ENCODE results near the gene GRID2.

GRID2 gene

GRCh38 chr4:93394545-93395081 is 1090.8 kb downstream of the GRID2 start:
- no peak for DNase-seq (ENCODE audit: low read depth, low spot score)

- DNase-seq (ENCODE audit: low read depth, low spot score) = no peak
These were observed 1092.5 kb downstream of the GRID2 start for GRCh38 chr4:93396272-93396671.

GRCh38 chr4:93403571-93403970 is 1099.8 kb downstream of the GRID2 start:
- no peak for DNase-seq (ENCODE audit: low read depth, low spot score)

- DNase-seq (ENCODE audit: low read depth, low spot score) = peak; percentile 1
These were observed 1103.9 kb downstream of the GRID2 start for GRCh38 chr4:93407493-93408275.

GRCh38 chr4:93409035-93409434 is 1105.3 kb downstream of the GRID2 start:
- peak; percentile 1 for DNase-seq (ENCODE audit: low read depth, low spot score)

GRCh38 chr4:93414041-93414550 is 1110.3 kb downstream of the GRID2 start:
- DNase-seq (ENCODE audit: low read depth, low spot score) = no peak

- no peak for DNase-seq (ENCODE audit: low read depth, low spot score)
These were observed 1112.8 kb downstream of the GRID2 start for GRCh38 chr4:93416344-93417128.

- DNase-seq (ENCODE audit: low read depth, low spot score) = no peak
These were observed 1127.6 kb downstream of the GRID2 start for GRCh38 chr4:93431371-93431770.

- no peak for DNase-seq (ENCODE audit: low read depth, low spot score)
These were observed 1130.1 kb downstream of the GRID2 start for GRCh38 chr4:93433840-93434239.

- no peak for DNase-seq (ENCODE audit: low read depth, low spot score)
These were observed 1132.3 kb downstream of the GRID2 start for GRCh38 chr4:93436000-93436626.

- no peak for DNase-seq (ENCODE audit: low read depth, low spot score)
These were observed 1134.2 kb downstream of the GRID2 start for GRCh38 chr4:93437991-93438390.

- DNase-seq (ENCODE audit: low read depth, low spot score) = no peak
These were observed 1141.1 kb downstream of the GRID2 start for GRCh38 chr4:93444860-93445259.

- DNase-seq (ENCODE audit: low read depth, low spot score) = no peak
These were observed 1142.3 kb downstream of the GRID2 start for GRCh38 chr4:93446038-93446437.

GRCh38 chr4:93448691-93449293 is 1145.0 kb downstream of the GRID2 start:
- DNase-seq (ENCODE audit: low read depth, low spot score) = no peak

GRCh38 chr4:93451954-93452353 is 1148.2 kb downstream of the GRID2 start:
- no peak for DNase-seq (ENCODE audit: low read depth, low spot score)

GRCh38 chr4:93461541-93461940 is 1157.8 kb downstream of the GRID2 start:
- DNase-seq (ENCODE audit: low read depth, low spot score) = no peak

- no peak for DNase-seq (ENCODE audit: low read depth, low spot score)
These were observed 1162.7 kb downstream of the GRID2 start for GRCh38 chr4:93466446-93466845.

- DNase-seq (ENCODE audit: low read depth, low spot score) = no peak
These were observed 1163.9 kb downstream of the GRID2 start for GRCh38 chr4:93467484-93468155.

GRCh38 chr4:93469560-93469959 is 1165.8 kb downstream of the GRID2 start:
- no peak for DNase-seq (ENCODE audit: low read depth, low spot score)

- no peak for DNase-seq (ENCODE audit: low read depth, low spot score)
These were observed 1172.0 kb downstream of the GRID2 start for GRCh38 chr4:93475730-93476129.

- DNase-seq (ENCODE audit: low read depth, low spot score) = no peak
These were observed 1175.0 kb downstream of the GRID2 start for GRCh38 chr4:93478805-93479204.

All from ELF-1 (cell line).